H1 (cell line): ENCODE data around the gene CHN2. TPM values are rescaled to one million over a fixed set of nuclear protein-coding genes. Genes with fewer than 3 reads are reported as not detected.

Experiments used
- CTCF ChIA-PET: fragments of 300-600 bp; sonication (Branson Sonifier 250); formaldehyde crosslinking; loops from one replicate; lab custom pipeline; 2021; ENCODE audit not compliant: partially characterized antibody; lab: Charles Lee
- POLR2A ChIA-PET: fragments of 300-600 bp; sonication (Branson Sonifier 250); formaldehyde crosslinking; loops from one replicate; lab custom pipeline; 2021; ENCODE audit warnings: inconsistent platforms; ENCODE audit not compliant: partially characterized antibody; lab: Charles Lee
- DNase-seq, 2 experiments: peaks; one replicate each; pipeline versions ENCODE4 v3.0.0 to v3.0.0-alpha.2; 2010 to 2022; ENCODE audit warnings: low spot score in 2 of 2, low read depth in 1 of 2, mixed read lengths in 1 of 2
- FAIRE-seq: peaks from 2 replicates; lab custom pipeline; 2011; peaks lifted over from hg19 to GRCh38; lab: Jason Lieb, UNC
- H2AFZ ChIP-seq: 2 replicates; pipeline ENCODE4 v1.8.1; 2012; ENCODE audit warnings: low read length, inconsistent platforms
- H2AK5ac ChIP-seq: 2 replicates; pipeline ENCODE4 v1.6.1; 2013; ENCODE audit warnings: low read depth, low read length
- H2BK120ac ChIP-seq: replicated peaks from 2 replicates; pipeline ENCODE3; 2013; ENCODE audit warnings: low read depth, low read length, inconsistent platforms
- H2BK12ac ChIP-seq: 2 replicates; pipeline ENCODE4 v1.6.1; 2013; ENCODE audit warnings: low read depth, low read length
- H2BK15ac ChIP-seq: 2 replicates; pipeline ENCODE4 v1.6.1; 2013; ENCODE audit warnings: low read length
- H2BK20ac ChIP-seq: 2 replicates; pipeline ENCODE4 v1.6.1; 2013; ENCODE audit warnings: low read length
- H2BK5ac ChIP-seq: 2 replicates; pipeline ENCODE4 v1.6.1; 2013; ENCODE audit warnings: low read depth, low read length
- H3K14ac ChIP-seq: 2 replicates; pipeline ENCODE4 v1.6.1; 2013; ENCODE audit warnings: inconsistent platforms; ENCODE audit not compliant: insufficient read length
- H3K18ac ChIP-seq: 2 replicates; pipeline ENCODE4 v1.6.1; 2013; ENCODE audit warnings: low read length; ENCODE audit errors: extremely low read depth
- H3K23ac ChIP-seq: 2 replicates; pipeline ENCODE4 v1.6.1; 2013; ENCODE audit warnings: inconsistent platforms; ENCODE audit not compliant: insufficient read length
- H3K23me2 ChIP-seq: 2 replicates; pipeline ENCODE4 v1.6.1; 2013; ENCODE audit warnings: low read depth, low read length
- H3K27ac ChIP-seq: 2 replicates; pipeline ENCODE4 v1.6.1; 2011; ENCODE audit warnings: low read depth, low read length, inconsistent platforms
- H3K27me3 ChIP-seq, 4 experiments: replicated peaks in 1 of 4; 1 replicate in 1 of 4; 2 replicates in 3 of 4; pipeline versions ENCODE4 v1.6.1 to v1.8.1; 2011 to 2013; ENCODE audit warnings: low read length in 3 of 4, mild to moderate bottlenecking in 3 of 4, inconsistent platforms in 2 of 4, mixed read lengths in 2 of 4, moderate library complexity in 1 of 4; ENCODE audit not compliant: control insufficient read depth in 3 of 4, insufficient read depth in 3 of 4; ENCODE audit errors: extremely low read depth in 1 of 4
- H3K36me3 ChIP-seq, 4 experiments: 2 replicates each; pipeline versions ENCODE4 v1.6.1 to v1.8.1; 2011 to 2013; ENCODE audit warnings: mild to moderate bottlenecking in 4 of 4, low read length in 3 of 4, moderate library complexity in 2 of 4, control low read depth in 1 of 4, inconsistent platforms in 1 of 4; ENCODE audit not compliant: insufficient read depth in 4 of 4, control insufficient read depth in 2 of 4
- H3K4ac ChIP-seq: replicated peaks from 2 replicates; pipeline ENCODE3; 2013; ENCODE audit warnings: low read length, low read depth, mixed read lengths, inconsistent platforms; ENCODE audit not compliant: insufficient read length
- H3K4me1 ChIP-seq, 4 experiments: replicated peaks in 1 of 4; 1 replicate in 1 of 4; 2 replicates in 3 of 4; pipeline versions ENCODE4 v1.6.1 to v1.8.1; 2011 to 2013; ENCODE audit warnings: low read length in 3 of 4, inconsistent platforms in 2 of 4, mixed read lengths in 1 of 4; ENCODE audit not compliant: insufficient read depth in 4 of 4, control insufficient read depth in 3 of 4
- H3K4me2 ChIP-seq, 2 experiments: 2 replicates each; pipeline versions ENCODE4 v1.6.1 to v1.8.1; 2011 to 2013; ENCODE audit warnings: low read depth in 2 of 2, low read length in 2 of 2, control low read depth in 1 of 2, inconsistent platforms in 1 of 2, mild to moderate bottlenecking in 1 of 2; ENCODE audit not compliant: insufficient read depth in 1 of 2
- H3K4me3 ChIP-seq, 4 experiments: fragments of 200-600, 300-600 bp in 1 of 4; sonication (generic), shearing (Covaris generic), sonication (Bioruptor Twin) in 1 of 4; 2 replicates each; pipeline versions ENCODE4 v1.5.1 to v1.8.1; 2011 to 2016; ENCODE audit warnings: low read length in 4 of 4, low read depth in 3 of 4, control low read depth in 2 of 4, inconsistent platforms in 2 of 4, mild to moderate bottlenecking in 2 of 4, mixed read lengths in 1 of 4, moderate library complexity in 1 of 4; ENCODE audit not compliant: insufficient read depth in 2 of 4; ENCODE audit errors: extremely low read depth in 1 of 4
- H3K56ac ChIP-seq: replicated peaks from 2 replicates; pipeline ENCODE3; 2013; ENCODE audit warnings: low read depth, mild to moderate bottlenecking, mixed read lengths, low read length, inconsistent platforms; ENCODE audit not compliant: insufficient read length
- H3K79me1 ChIP-seq: 2 replicates; pipeline ENCODE4 v1.6.1; 2013; ENCODE audit warnings: low read depth, low read length, control low read depth
- H3K79me2 ChIP-seq, 2 experiments: 2 replicates each; pipeline versions ENCODE4 v1.6.1 to v1.8.1; 2012 to 2013; ENCODE audit warnings: low read length in 2 of 2, mild to moderate bottlenecking in 2 of 2, inconsistent platforms in 1 of 2; ENCODE audit not compliant: insufficient read depth in 2 of 2, control insufficient read depth in 1 of 2
- H3K9ac ChIP-seq, 4 experiments: replicated peaks in 1 of 4; 1 replicate in 1 of 4; 2 replicates in 3 of 4; pipeline versions ENCODE4 v1.6.1 to v1.8.1; 2011 to 2013; ENCODE audit warnings: low read depth in 3 of 4, low read length in 3 of 4, control low read depth in 2 of 4, mild to moderate bottlenecking in 2 of 4, moderate library complexity in 2 of 4, inconsistent platforms in 1 of 4; ENCODE audit errors: extremely low read depth in 1 of 4
- H3K9me3 ChIP-seq, 2 experiments: 2 replicates each; pipeline versions ENCODE4 v1.6.1 to v1.8.1; 2012 to 2013; ENCODE audit warnings: mild to moderate bottlenecking in 2 of 2, moderate library complexity in 2 of 2, control low read depth in 1 of 2, inconsistent platforms in 1 of 2, low read depth in 1 of 2, low read length in 1 of 2, mixed read lengths in 1 of 2; ENCODE audit not compliant: insufficient read depth in 2 of 2
- H4K20me1 ChIP-seq, 2 experiments: replicated peaks in 1 of 2; 2 replicates each; pipeline versions ENCODE3 to v1.8.1; 2011 to 2013; ENCODE audit warnings: inconsistent platforms in 2 of 2, low read length in 2 of 2, mild to moderate bottlenecking in 1 of 2; ENCODE audit not compliant: insufficient read depth in 2 of 2, control insufficient read depth in 1 of 2
- H4K5ac ChIP-seq: 2 replicates; pipeline ENCODE4 v1.6.1; 2013; ENCODE audit warnings: low read length, low read depth, mixed read lengths, inconsistent platforms; ENCODE audit not compliant: insufficient read length
- H4K8ac ChIP-seq: 2 replicates; pipeline ENCODE4 v1.8.0; 2013; ENCODE audit warnings: mild to moderate bottlenecking, moderate library complexity, low read length, inconsistent platforms; ENCODE audit not compliant: insufficient read depth; ENCODE audit errors: extremely low read depth
- H4K91ac ChIP-seq: replicated peaks from 2 replicates; pipeline ENCODE3; 2013; ENCODE audit warnings: low read length, mixed read lengths, inconsistent platforms; ENCODE audit not compliant: insufficient read length
- CTCF ChIP-seq, 3 experiments: IDR thresholded peaks; 1 replicate in 2 of 3; 2 replicates in 1 of 3; pipeline versions ENCODE4 v1.5.1 to v1.6.1; 2011; ENCODE audit warnings: low read length in 3 of 3, mild to moderate bottlenecking in 3 of 3, inconsistent platforms in 2 of 3, low read depth in 1 of 3, moderate library complexity in 1 of 3; ENCODE audit not compliant: insufficient read depth in 1 of 3; ENCODE audit errors: control extremely low read depth in 1 of 3
- RAD21 ChIP-seq, 2 experiments: IDR thresholded peaks in 1 of 2; conservative IDR thresholded peaks in 1 of 2; 2 replicates each; pipeline ENCODE4 v1.6.1; 2011; ENCODE audit warnings: low read depth in 2 of 2, low read length in 2 of 2, improper control_type of control experiment in 1 of 2, inconsistent platforms in 1 of 2, mild to moderate bottlenecking in 1 of 2, moderate library complexity in 1 of 2
- RXRA ChIP-seq: IDR thresholded peaks from 2 replicates; pipeline ENCODE4 v1.6.1; 2011; ENCODE audit warnings: low read depth, mild to moderate bottlenecking, low read length, moderate library complexity; ENCODE audit not compliant: insufficient read depth
- YY1 ChIP-seq: IDR thresholded peaks from 2 replicates; pipeline ENCODE4 v1.6.1; 2011; ENCODE audit warnings: low read depth, mild to moderate bottlenecking, low read length
- WGBS, 2 experiments: shearing (Covaris generic) in 1 of 2; methylation state at CpG; one replicate each; pipeline versions ENCODE4 v1.1.6 to v1.1.7; 2013 to 2015; ENCODE audit warnings: low lambda C conversion rate in 2 of 2, mixed read lengths in 2 of 2, inconsistent platforms in 1 of 2, low coverage in 1 of 2, missing lambda C conversion rate in 1 of 2; ENCODE audit not compliant: insufficient replicate concordance in 2 of 2, insufficient coverage in 1 of 2, insufficient read length in 1 of 2; ENCODE audit errors: extremely low coverage in 1 of 2, missing lambda C conversion rate in 1 of 2; 5-methylcytosine and 5-hydroxymethylcytosine counted together
- polyA plus RNA-seq, 7 experiments: library from polyadenylated mRNA; depleted of rRNA in 3 of 7; stranded (reverse) in 5 of 7; unstranded in 2 of 7; fragments of >200 nt in 5 of 7; fragments of 200-250 nt in 2 of 7; gene quantifications; 1 replicate in 5 of 7; 2 replicates in 1 of 7; 4 replicates in 1 of 7; pipeline versions ENCODE4 v1.2.1 to v1.2.3, GENCODE V29; 2011 to 2013; ENCODE audit warnings: missing spikeins in 2 of 7, mixed read lengths in 2 of 7
- total RNA-seq: library from RNA; stranded (reverse); fragmentation: NEBNext Ultra II Directional; extraction: Animal tissue kit (Norgen Biotek cat#: 25700); gene quantifications from 2 replicates; pipeline ENCODE4 v1.2.1, GENCODE V29; 2021
- TF ChIP-seq, protein P1 (sequence below): IDR thresholded peaks from 2 replicates; pipeline ENCODE4 v1.6.1; 2012; ENCODE audit warnings: low read length, inconsistent platforms

CHN2 gene
- total and polyA plus RNA-seq, 2 of the 8 experiments (the other 6 are each of a cell fraction or from before 2014, with no cell fraction given): 2.9 to 4.8 TPM

DNA sequence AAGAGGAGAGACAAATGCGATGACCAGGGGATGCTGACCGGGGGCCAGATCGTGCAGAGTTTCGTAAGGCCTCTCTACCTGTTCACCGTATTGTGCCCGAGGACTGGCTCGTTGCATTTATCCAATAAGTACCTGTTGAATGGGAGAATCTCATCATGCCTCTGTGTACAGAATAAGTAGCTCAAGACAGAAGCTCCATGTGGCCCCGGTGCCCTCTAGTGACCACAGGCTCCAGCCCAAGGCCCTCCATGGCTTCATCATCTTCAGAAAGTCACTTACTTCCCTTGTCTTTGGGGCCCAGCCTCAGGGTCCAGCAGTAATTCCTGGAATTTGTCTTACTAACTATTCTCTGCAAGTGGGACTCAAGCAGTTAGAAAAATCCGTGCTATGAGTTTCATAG lies 151.0 kb downstream of the CHN2 start:
- POLR2A ChIA-PET: no interaction called here
- WGBS, 2 experiments: 78% methylated on average over 9 of the region's 9 CpGs; no CpG with 5 or more reads in 1 of the 2 experiments
- no peak overlapping the region for H3K27ac ChIP-seq
- TF ChIP-seq YY1 (0 out of 2 replicates have a peak, but pooled peaks have one; percentile 14), RXRA (no peak), RAD21 (IDR thresholded peaks at IDR 0.05 in 1 of 2, conservative IDR thresholded peaks at IDR 0.05 in 1 of 2; ENCODE audit: low read depth in 2 of 2, low read length in 2 of 2) (peak; percentile 90 to 92), CTCF (IDR thresholded peaks at IDR 0.05; ENCODE audit: control extremely low read depth in 1 of 3, insufficient read depth in 1 of 3, low read depth in 1 of 3, low read length in 3 of 3) (peak; percentile 64 to 83 (median 77))
- TF ChIP-seq, protein P1, sequence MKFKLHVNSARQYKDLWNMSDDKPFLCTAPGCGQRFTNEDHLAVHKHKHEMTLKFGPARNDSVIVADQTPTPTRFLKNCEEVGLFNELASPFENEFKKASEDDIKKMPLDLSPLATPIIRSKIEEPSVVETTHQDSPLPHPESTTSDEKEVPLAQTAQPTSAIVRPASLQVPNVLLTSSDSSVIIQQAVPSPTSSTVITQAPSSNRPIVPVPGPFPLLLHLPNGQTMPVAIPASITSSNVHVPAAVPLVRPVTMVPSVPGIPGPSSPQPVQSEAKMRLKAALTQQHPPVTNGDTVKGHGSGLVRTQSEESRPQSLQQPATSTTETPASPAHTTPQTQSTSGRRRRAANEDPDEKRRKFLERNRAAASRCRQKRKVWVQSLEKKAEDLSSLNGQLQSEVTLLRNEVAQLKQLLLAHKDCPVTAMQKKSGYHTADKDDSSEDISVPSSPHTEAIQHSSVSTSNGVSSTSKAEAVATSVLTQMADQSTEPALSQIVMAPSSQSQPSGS: no peak
- CTCF ChIA-PET: interaction anchor here (0.7 to 5.1 kb wide), 27 partner anchors 9 to 475 kb away, joined by 3 to 39 read pairs (median 6); no protein-coding TSS in a partner anchor
- no peak overlapping the region for H3K14ac ChIP-seq
- H2BK15ac ChIP-seq: no peak overlapping the region
- H2BK12ac ChIP-seq: no peak overlapping the region
- no peak overlapping the region for H3K56ac ChIP-seq
- no peak overlapping the region for H2BK20ac ChIP-seq
- H2AFZ ChIP-seq: no peak overlapping the region
- FAIRE-seq (peak; percentile 45), DNase-seq (peak; percentile 44 to 66)
- peaks cover 2% of the 10 kb centered on the region; the same call in 1 of the 2 replicates for H3K23me2 ChIP-seq
- no peak overlapping the region for H3K4me3 ChIP-seq
- H3K4ac ChIP-seq: no peak overlapping the region
- H3K4me1 ChIP-seq: no peaks in the 10 kb centered on the region; a peak in 1 of 7 replicates
- no peak overlapping the region for H4K8ac ChIP-seq
- no peaks in the 10 kb centered on the region for H3K79me2 ChIP-seq
- no peak overlapping the region for H3K9ac ChIP-seq
- H3K27me3 ChIP-seq: no peaks in the 10 kb centered on the region
- H3K4me2 ChIP-seq: no peak overlapping the region
- H3K79me1 ChIP-seq: no peaks in the 10 kb centered on the region
- no peak overlapping the region for H4K5ac ChIP-seq
- H2AK5ac ChIP-seq: no peak overlapping the region
- peaks cover 0 to 2% of the 10 kb centered on the region in 2 experiments for H4K20me1 ChIP-seq
- H2BK5ac ChIP-seq: no peak overlapping the region
- no peak overlapping the region for H3K23ac ChIP-seq
- no peak overlapping the region for H4K91ac ChIP-seq
- no peaks in the 10 kb centered on the region for H3K9me3 ChIP-seq
- H3K36me3 ChIP-seq: no peaks in the 10 kb centered on the region
- H3K18ac ChIP-seq: no peak overlapping the region
- H2BK120ac ChIP-seq: no peak overlapping the region
